HCT116 (cell line): ENCODE measurements around the gene PDCD1LG2.

Experiments
- CTCF ChIP-seq, 3 experiments: fragments of 200-600 bp in 1 of 3; sonication (generic) in 1 of 3; IDR thresholded peaks in 2 of 3; conservative IDR thresholded peaks in 1 of 3; 2 replicates each; pipeline ENCODE4 v1.5.1; 2012 to 2017; ENCODE audit warnings: low read depth in 2 of 3, low read length in 2 of 3, antibody characterized with exemption in 1 of 3, borderline replicate concordance in 1 of 3, control low read depth in 1 of 3, mild to moderate bottlenecking in 1 of 3, mixed read lengths in 1 of 3, mixed run types in 1 of 3, moderate library complexity in 1 of 3; ENCODE audit not compliant: insufficient read depth in 1 of 3
- POLR2A ChIP-seq: IDR thresholded peaks from 2 replicates; pipeline ENCODE4 v1.7.0; 2011; ENCODE audit warnings: borderline replicate concordance; ENCODE audit not compliant: insufficient read depth, insufficient read length; ENCODE audit errors: extremely low read depth
- POLR2AphosphoS5 ChIP-seq: IDR thresholded peaks from 2 replicates; pipeline ENCODE4 v1.6.1; 2011; ENCODE audit warnings: mild to moderate bottlenecking, low read depth, low read length, moderate library complexity
- ZFX ChIP-seq: fragments of 450-650 bp; IDR thresholded peaks from 2 replicates; pipeline ENCODE4 v1.6.1; 2017
- TF ChIP-seq, protein P1 (sequence below): IDR thresholded peaks from 2 replicates; pipeline ENCODE4 v1.6.1; 2012

DNA sequence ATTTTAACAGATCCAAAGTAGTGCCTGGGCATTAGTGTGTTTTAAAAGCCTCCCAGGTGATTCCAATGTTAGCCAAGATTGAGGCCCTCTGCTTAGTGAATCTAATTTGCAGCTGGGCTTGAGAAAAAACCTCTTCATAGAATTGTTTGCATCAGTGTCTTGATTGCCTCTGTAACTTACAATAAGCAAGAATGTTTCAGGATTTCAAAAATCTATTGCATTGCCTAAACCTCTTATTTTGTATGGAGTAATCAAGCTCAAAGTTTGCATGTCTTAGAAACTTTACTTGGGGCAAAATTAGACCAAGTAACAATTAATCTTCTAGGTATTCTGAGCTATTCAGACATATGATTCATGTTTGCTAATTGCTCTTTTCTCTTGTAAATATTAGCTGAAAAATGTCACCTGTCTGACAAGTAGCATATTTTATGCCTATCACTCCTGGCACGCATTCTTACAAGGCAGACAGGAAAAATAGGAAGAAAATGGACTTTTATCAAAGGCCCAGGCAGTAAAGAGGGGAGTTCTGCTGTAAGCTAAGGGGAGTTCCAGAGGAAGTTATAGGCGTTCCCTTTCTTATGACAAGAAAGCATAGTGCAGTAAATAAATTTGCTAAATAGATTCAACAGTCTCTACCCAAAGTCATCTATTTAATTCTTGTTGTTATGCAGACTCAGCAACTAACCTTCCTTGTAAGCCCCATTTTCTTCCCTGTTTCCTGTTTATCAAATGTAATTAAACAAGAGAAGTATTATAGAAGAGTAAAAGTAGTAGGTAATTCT lies 21.0 kb downstream of the PDCD1LG2 start:
- TF ChIP-seq CTCF (IDR thresholded peaks at IDR 0.05 in 2 of 3, conservative IDR thresholded peaks at IDR 0.05 in 1 of 3; ENCODE audit: borderline replicate concordance in 1 of 3, insufficient read depth in 1 of 3, low read depth in 2 of 3, low read length in 2 of 3) (no peak), POLR2AphosphoS5 (no peak), POLR2A (no peak), ZFX (no peak)
- TF ChIP-seq, protein P1, sequence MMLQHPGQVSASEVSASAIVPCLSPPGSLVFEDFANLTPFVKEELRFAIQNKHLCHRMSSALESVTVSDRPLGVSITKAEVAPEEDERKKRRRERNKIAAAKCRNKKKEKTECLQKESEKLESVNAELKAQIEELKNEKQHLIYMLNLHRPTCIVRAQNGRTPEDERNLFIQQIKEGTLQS: no peak
